Hippocampal formation (tissue), 2 donors: Measurements from ENCODE around the gene SFT2D2.
A peak's percentile ranks its signal among the peaks of the same experiment; 100 is the strongest.
"Not testable (repeated sequence)": the region's sequence is repeated elsewhere in the genome, so short reads cannot be mapped to it uniquely, and the experiment has no call there.

ENCODE experiments used
- DNase-seq, 2 donors: peaks; one replicate each; lab custom pipeline; 2025; lab: John Stamatoyannopoulos, UW

SFT2D2 gene

GRCh38 chr1:168225476-168226190, at the start of gene SFT2D2:
SFT2D2 (plus strand) TSS chr1:168226004; CDS start chr1:168226080, 76 bp downstream.
- peak; percentile 58 to 59 for DNase-seq

GRCh38 chr1:168178227-168178637, 47.6 kb upstream of the SFT2D2 start:
- DNase-seq, result no peak

GRCh38 chr1:168178638-168179437, 47.0 kb upstream of the SFT2D2 start, which contains the start of gene TIPRL:
TIPRL (plus strand) TSS chr1:168178962; CDS start chr1:168179078, 116 bp downstream.
- DNase-seq, result peak; percentile 92 to 93

GRCh38 chr1:168179438-168180147, 46.2 kb upstream of the SFT2D2 start:
- DNase-seq, result peak; percentile 4 to 26

- DNase-seq, result no peak
Measured at GRCh38 chr1:168180148-168180524, 45.7 kb upstream of the SFT2D2 start.

- DNase-seq, result not testable (repeated sequence)
Measured at GRCh38 chr1:168181063-168181720, 44.6 kb upstream of the SFT2D2 start.

- DNase-seq, result no peak
Measured at GRCh38 chr1:168187177-168187576, 38.6 kb upstream of the SFT2D2 start.

- no peak for DNase-seq
Measured at GRCh38 chr1:168190403-168190802, 35.4 kb upstream of the SFT2D2 start.

- DNase-seq, result no peak
Measured at GRCh38 chr1:168195199-168196135, 30.3 kb upstream of the SFT2D2 start.

- no peak for DNase-seq
Measured at GRCh38 chr1:168199056-168199455, 26.7 kb upstream of the SFT2D2 start.

GRCh38 chr1:168202941-168203654, 22.7 kb upstream of the SFT2D2 start:
- DNase-seq, result no peak

GRCh38 chr1:168206111-168206510, 19.7 kb upstream of the SFT2D2 start:
- DNase-seq, result no peak

- DNase-seq, result not testable (repeated sequence)
Measured at GRCh38 chr1:168207673-168208072, 18.1 kb upstream of the SFT2D2 start.

- DNase-seq, result no peak
Measured at GRCh38 chr1:168210312-168210711, 15.5 kb upstream of the SFT2D2 start.

GRCh38 chr1:168213349-168213748, 12.5 kb upstream of the SFT2D2 start:
- no peak for DNase-seq

GRCh38 chr1:168216171-168216570, 9.6 kb upstream of the SFT2D2 start:
- DNase-seq, result no peak

GRCh38 chr1:168217664-168218063, 8.1 kb upstream of the SFT2D2 start:
- no peak for DNase-seq

- no peak for DNase-seq
Measured at GRCh38 chr1:168218658-168219057, 7.1 kb upstream of the SFT2D2 start.

- DNase-seq, result no peak
Measured at GRCh38 chr1:168220470-168220871, 5.3 kb upstream of the SFT2D2 start.

- no peak for DNase-seq
Measured at GRCh38 chr1:168221275-168221674, 4.5 kb upstream of the SFT2D2 start.
